ENCODE measurements around the gene SEMA5A. TPM values are rescaled to one million over a fixed set of nuclear protein-coding genes. Genes with fewer than 3 reads are reported as not detected.

The SEMA5A gene
- total RNA-seq, 1 donor from 2014 or later, result 31.1 TPM

- no peaks in the 10 kb centered on the region for H3K27me3 Mint-ChIP-seq (ENCODE audit: unreplicated experiment)
- DNase-seq (ENCODE audit: low spot score), result no peak
- H3K4me1 Mint-ChIP-seq (ENCODE audit: unreplicated experiment), result no peaks in the 10 kb centered on the region
- no peak overlapping the region for H3K4me3 Mint-ChIP-seq (ENCODE audit: unreplicated experiment)
- H3K36me3 Mint-ChIP-seq (ENCODE audit: low read depth, unreplicated experiment), result no peaks in the 10 kb centered on the region
- H3K27ac Mint-ChIP-seq (ENCODE audit: unreplicated experiment), result no peak overlapping the region
- no peak for TF ChIP-seq CTCF (IDR thresholded peaks at IDR 0.05; ENCODE audit: unreplicated experiment)
- H3K9me3 Mint-ChIP-seq (ENCODE audit: unreplicated experiment), result no peaks in the 10 kb centered on the region
These were observed 50.8 kb downstream of the SEMA5A start for GRCh38 chr5:9495121-9495520.

DNA sequence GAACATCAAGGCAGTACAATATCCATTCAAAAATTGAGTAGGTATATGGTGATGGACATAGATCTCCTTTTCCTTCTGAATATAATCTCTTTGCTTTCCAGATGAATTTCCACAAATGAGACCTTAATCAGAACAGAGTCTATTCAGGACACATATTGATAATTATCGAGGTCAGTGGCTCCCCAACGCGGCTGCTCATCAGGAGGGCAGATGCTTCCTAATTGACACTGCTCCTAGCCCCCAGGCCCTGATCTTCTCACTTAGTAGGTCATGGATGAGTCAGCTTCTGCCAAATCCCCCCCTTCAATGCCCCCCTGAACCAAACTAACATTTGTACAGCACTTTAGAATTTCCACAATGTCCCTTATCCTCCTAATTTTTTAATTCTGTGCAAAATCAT, 51.6 kb downstream of the SEMA5A start:
- Mint-ChIP-seq H3K36me3 (ENCODE audit: low read depth, unreplicated experiment) (no peaks in the 10 kb centered on the region), H3K4me3 (ENCODE audit: unreplicated experiment) (no peak overlapping the region), H3K27ac (ENCODE audit: unreplicated experiment) (no peak overlapping the region), H3K9me3 (ENCODE audit: unreplicated experiment) (no peaks in the 10 kb centered on the region), H3K4me1 (ENCODE audit: unreplicated experiment) (no peaks in the 10 kb centered on the region), H3K27me3 (ENCODE audit: unreplicated experiment) (no peaks in the 10 kb centered on the region)
- TF ChIP-seq CTCF (IDR thresholded peaks at IDR 0.05; ENCODE audit: unreplicated experiment), result no peak
- no peak for DNase-seq (ENCODE audit: low spot score)

DNA sequence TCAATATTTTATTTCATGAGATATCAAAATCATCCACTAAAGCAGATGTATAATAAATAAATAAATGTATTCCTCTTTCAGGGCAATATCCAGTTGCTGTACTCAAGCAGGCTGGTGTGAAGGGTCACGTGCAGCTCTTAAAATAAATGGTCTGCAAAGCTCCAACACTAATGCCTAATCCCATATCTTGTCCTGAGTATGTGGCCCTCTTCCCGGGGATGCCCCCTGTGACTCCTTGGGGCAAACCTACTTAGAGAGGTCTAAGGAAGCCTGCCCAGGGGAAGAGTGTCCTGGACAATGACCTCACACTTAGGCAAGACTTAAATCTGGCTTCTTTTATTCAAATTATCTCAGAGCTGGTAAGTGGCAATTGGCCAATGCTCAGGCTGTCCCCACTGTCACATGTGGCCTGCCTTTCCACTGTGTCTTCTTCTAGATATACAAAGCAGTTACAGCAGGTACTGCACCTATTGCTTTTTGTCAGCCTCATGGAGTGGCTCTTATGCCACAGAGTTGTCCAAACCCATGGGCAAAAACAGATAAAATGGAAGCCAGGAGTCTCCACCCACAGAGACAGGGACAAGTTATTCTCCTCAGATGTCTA, 55.3 kb downstream of the SEMA5A start:
- Mint-ChIP-seq H3K4me1 (ENCODE audit: unreplicated experiment) (no peaks in the 10 kb centered on the region), H3K27ac (ENCODE audit: unreplicated experiment) (no peak overlapping the region), H3K4me3 (ENCODE audit: unreplicated experiment) (no peak overlapping the region), H3K36me3 (ENCODE audit: low read depth, unreplicated experiment) (no peaks in the 10 kb centered on the region), H3K27me3 (ENCODE audit: unreplicated experiment) (no peaks in the 10 kb centered on the region), H3K9me3 (ENCODE audit: unreplicated experiment) (no peaks in the 10 kb centered on the region)
- no peak for DNase-seq (ENCODE audit: low spot score)
- no peak for TF ChIP-seq CTCF (IDR thresholded peaks at IDR 0.05; ENCODE audit: unreplicated experiment)

GRCh38 chr5:9483779-9484178, 62.1 kb downstream of the SEMA5A start:
- Mint-ChIP-seq H3K9me3 (ENCODE audit: unreplicated experiment) (no peaks in the 10 kb centered on the region), H3K27ac (ENCODE audit: unreplicated experiment) (peak overlapping the region; percentile 44), H3K27me3 (ENCODE audit: unreplicated experiment) (peaks cover 2% of the 10 kb centered on the region), H3K36me3 (ENCODE audit: low read depth, unreplicated experiment) (no peaks in the 10 kb centered on the region), H3K4me3 (ENCODE audit: unreplicated experiment) (no peak overlapping the region), H3K4me1 (ENCODE audit: unreplicated experiment) (peaks cover 9% of the 10 kb centered on the region)
- TF ChIP-seq CTCF (IDR thresholded peaks at IDR 0.05; ENCODE audit: unreplicated experiment), result no peak
- no peak for DNase-seq (ENCODE audit: low spot score)

GRCh38 chr5:9483243-9483642, 62.6 kb downstream of the SEMA5A start:
- Mint-ChIP-seq H3K36me3 (ENCODE audit: low read depth, unreplicated experiment) (no peaks in the 10 kb centered on the region), H3K4me1 (ENCODE audit: unreplicated experiment) (peaks cover 9% of the 10 kb centered on the region), H3K4me3 (ENCODE audit: unreplicated experiment) (no peak overlapping the region), H3K27ac (ENCODE audit: unreplicated experiment) (no peak overlapping the region), H3K27me3 (ENCODE audit: unreplicated experiment) (peaks cover 2% of the 10 kb centered on the region), H3K9me3 (ENCODE audit: unreplicated experiment) (no peaks in the 10 kb centered on the region)
- DNase-seq (ENCODE audit: low spot score), result no peak
- no peak for TF ChIP-seq CTCF (IDR thresholded peaks at IDR 0.05; ENCODE audit: unreplicated experiment)
